GM19239 (cell line): Measurements from ENCODE around the gene TTLL6.

ENCODE experiments used
- DNase-seq: peaks from one replicate; pipeline ENCODE4 v3.0.0; 2011; ENCODE audit warnings: low spot score; ENCODE audit not compliant: insufficient read length
- FAIRE-seq: peaks from 2 replicates; lab custom pipeline; 2011; peaks lifted over from hg19 to GRCh38; lab: Jason Lieb, UNC

TTLL6 gene

DNA sequence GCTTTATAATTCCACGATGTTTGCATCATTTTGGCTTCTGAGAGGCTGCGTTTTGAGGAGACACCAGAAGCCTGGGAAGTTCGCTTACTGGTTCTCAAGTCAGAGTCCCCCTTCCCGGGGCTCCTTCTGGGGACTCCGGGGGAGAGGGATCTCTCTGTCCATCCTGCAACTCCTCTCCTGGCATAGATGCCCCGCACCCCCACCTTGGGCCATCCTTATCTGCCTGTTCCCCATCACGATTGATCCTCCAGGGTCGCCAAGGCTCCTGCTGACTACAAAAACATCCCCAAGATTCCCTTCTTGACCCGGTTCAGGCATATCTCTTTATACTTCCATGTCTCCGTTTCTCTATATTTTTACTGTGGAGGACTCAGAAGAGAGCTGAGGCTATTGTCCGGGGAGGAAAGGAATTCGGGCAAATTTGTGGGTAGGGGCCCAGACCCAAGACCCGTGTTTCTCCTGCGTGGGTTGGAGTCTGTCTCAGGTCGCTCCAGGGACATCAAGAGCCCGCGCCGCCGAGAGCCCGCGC is 70.0 kb downstream of the TTLL6 start:
- no peak for FAIRE-seq
- no peak for DNase-seq

DNA sequence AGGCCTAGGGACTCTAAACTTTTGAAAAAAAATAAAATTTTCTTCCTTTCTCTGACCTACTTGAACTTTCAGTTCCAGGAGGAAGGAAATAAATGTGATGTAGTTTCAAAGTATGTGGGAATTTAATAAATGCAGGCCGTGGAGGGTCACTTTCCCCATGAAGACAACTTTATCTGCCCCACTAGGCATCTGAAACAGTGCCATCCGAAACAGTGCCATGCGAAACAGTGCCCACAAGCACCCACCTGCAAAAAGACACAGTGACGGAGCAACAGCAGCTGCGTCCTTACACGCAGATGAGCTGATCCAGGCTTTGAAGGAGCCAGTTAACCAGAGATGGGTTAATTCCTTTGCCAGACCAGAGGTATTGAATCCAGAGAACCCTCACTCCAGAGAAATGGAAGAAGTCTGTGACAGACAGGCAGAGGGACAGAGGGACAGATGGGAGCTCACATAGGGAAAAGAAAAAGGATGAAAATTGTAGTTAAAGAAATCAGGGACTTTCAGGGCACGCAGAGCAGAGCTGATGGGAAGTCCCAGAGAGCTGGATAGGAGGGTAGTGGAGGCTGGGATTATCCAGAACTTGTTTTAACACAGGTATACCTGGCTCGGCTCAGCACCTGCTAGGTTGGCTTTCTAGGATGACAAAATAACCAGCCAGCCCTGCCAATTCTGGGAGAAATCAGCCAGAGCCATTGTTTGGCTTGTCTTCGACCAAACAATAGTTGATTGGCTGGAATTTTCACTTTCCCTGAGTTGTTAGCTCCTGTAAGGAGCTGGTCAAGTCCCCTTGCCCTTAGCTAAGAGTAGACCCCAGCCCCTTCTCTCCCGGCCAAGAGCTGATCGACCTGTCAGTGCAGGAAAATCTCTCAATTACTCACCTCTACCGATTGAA is 71.4 kb downstream of the TTLL6 start:
- no peak for FAIRE-seq
- DNase-seq, result no peak

DNA sequence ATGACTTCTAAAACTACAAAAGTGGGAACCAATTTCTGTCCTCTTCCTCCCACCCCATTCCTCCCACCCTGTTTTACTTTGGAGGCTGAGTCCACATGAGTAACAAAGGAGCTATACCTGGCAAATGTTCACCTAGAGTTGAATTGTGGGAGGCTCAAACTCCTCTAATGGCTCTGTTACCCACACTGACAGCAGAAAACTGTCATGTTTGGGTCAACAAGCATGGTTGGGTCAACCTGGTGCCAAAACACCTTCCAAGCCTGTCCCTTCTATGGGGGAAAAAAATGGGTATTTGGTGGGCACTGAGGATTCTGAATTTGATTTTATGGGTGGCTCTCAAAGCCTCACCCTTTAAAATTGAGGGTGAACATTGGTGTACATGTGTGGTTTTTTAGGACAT is 76.5 kb downstream of the TTLL6 start:
- DNase-seq (no peak), FAIRE-seq (no peak)

DNA sequence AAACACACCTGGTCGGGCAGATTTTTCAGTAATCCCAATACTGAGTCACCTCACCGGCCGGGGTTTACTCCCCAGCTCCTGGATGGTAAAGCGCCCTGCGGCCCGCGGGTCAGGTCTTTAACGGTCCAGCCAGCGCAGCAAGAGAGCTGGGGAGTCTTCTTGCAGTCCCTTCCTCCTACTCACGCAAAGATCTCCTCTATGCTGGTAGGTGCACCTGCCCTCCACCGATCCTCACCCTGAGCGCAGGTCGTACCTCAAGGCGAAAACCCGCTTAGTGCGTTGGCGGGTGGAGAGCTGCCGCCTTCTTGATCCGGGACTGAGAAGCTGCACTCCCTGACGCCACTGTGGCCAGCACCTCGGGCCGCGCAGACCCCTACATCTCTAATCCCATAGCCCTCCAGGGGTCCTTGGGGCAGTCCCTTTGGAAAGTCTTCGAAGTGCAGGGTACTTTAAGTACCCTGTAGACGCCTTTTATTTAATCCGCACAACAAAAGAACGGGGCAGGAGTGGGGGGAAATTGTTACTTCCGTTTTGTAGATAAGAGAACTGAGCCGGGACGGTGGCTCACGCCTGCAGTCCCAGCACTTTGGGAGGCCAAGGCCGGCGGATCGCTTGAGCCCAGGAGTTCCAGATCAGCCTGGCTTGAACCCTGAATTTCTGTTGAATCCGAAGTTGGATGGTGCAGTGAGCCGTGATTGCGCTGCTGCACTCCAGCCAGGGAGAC is 78.1 kb downstream of the TTLL6 start:
- FAIRE-seq (no peak), DNase-seq (no peak)

DNA sequence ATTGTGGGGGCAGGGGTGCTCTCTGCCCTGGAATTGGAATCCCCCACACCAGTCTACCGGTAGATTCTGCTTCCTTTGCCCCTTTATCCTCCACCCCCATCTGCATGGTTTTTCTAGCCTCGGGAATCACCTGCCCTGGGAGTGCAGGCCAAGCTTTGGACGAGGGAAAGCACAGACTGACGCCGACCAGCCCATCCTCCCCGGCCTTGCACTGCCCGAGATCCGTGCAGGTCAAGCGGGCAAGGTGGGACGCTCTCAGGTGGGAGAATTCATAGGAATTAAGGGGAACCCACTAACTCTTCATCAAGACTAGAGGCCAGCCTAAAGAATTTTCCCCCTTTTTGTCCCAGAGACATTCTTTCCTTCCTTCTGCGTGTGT is 78.6 kb downstream of the TTLL6 start:
- DNase-seq (no peak), FAIRE-seq (no peak)

DNA sequence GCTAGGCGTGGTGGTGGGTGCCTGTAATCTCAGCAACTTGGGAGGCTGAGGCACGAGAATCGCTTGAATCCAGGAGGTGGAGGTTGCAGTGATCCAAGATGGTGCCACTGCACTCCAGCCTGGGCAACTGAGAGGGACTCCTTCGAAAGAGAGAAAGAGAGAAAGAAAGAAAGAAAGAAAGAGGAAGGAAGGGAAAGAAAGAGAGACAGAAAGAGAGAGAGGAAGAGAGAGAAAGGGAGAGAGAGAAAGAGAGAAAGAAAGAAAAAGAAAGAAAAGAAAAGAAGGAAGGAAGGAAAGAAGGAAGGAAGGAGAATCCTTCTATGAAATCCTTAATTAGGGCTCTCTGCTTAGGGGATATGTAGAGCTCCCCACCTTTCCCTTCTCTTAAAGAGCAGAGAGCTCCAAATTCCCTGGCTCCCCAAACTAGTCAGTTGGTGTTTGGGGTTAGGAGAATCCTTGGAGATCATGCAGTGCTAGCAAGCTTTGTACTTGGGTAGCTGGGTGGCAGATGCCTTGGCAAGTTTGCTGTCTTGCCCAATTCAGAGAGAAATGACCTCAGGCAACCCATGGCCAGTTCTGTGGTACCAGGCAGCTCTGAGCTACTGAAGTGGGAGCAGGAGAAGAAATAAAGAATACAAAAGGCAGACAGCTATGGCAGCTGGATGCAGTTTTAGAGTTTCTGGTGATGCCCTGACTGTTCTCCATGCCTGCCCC is 79.5 kb downstream of the TTLL6 start:
- DNase-seq (no peak), FAIRE-seq (no peak)

DNA sequence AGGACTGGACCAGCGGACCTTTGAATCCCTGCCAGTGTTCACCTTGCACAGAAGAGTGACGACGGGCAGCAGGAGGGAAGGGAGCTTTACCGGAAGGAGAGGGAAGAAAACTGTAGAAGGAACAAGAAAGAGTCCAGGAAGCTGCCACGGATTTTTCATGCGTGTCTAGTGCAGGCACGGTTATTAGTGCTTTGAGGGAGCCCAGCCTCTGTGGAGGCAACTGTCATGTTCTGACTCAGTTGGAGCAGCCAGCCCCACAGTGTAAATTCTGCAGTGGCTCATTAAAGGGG is 82.0 kb downstream of the TTLL6 start:
- DNase-seq (no peak), FAIRE-seq (no peak)

DNA sequence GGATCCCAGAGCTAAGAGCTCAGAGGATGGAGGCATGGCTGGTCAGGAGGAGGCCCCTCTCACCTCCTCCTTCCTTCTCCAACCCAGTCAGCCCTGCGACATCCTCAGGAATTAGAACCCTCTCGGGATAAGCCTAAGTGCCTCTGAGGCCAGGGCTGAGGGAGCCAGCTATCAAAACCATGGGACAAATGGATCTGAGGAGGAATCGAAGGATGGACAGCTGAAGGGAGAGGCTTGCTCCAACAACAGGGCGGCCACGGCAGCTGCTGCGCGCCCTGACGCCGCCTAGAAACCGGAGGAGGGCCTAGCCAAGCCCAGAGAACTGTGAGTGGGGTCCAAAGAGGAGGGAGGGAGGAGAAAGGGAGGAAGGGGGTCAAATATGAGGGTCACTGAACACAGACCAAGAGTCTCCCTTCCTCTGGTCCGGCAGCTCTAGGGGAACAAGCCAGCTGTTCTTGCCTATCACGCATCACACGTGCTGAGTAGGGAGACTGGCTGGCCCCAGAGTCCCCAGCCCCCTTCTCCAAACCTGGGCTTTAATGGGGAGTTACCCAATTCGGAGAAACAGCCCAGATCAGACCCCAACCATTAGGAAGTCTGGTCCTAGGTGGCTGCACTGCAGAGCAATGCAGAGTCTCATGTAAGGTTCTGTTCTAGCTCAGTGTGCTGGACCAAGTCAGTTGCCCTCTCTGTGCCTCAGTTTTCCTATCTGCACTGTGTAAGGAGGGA is 82.5 kb downstream of the TTLL6 start:
- DNase-seq (no peak), FAIRE-seq (no peak)

DNA sequence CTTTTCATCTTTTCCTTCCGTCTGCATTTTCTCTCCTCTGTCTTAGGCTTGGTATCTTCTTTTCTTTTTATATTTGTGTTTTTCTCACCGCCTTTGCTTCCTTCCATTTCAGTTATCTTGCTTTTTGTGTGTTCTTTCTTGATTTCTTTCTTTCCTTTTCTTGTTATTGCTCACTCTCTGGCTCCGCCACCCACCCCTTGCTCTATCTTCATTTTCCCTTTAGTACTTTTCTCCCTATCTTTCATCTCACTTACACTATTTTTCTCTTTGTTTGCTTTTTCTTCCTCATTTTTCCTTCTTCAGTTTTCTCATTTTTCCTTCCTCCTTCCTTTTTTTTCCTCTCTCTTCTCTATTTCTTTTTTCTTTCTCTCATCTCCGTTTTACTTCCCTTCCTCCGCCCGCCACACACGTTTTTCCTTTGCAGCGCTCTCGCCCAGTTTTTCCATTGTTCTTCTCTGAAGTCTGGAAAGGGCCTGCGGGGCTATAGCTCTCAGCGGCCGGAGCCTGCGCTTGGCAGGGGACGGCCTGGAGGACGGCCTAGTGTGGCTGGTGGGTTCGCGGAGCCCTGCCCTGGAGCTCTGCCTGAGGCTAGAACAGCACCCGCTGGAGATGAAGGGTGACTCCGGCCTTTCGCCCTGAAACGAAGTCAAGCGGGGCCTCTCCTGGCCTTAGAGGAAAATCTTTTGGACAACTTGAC is 83.2 kb downstream of the TTLL6 start:
- FAIRE-seq, result no peak
- no peak for DNase-seq

DNA sequence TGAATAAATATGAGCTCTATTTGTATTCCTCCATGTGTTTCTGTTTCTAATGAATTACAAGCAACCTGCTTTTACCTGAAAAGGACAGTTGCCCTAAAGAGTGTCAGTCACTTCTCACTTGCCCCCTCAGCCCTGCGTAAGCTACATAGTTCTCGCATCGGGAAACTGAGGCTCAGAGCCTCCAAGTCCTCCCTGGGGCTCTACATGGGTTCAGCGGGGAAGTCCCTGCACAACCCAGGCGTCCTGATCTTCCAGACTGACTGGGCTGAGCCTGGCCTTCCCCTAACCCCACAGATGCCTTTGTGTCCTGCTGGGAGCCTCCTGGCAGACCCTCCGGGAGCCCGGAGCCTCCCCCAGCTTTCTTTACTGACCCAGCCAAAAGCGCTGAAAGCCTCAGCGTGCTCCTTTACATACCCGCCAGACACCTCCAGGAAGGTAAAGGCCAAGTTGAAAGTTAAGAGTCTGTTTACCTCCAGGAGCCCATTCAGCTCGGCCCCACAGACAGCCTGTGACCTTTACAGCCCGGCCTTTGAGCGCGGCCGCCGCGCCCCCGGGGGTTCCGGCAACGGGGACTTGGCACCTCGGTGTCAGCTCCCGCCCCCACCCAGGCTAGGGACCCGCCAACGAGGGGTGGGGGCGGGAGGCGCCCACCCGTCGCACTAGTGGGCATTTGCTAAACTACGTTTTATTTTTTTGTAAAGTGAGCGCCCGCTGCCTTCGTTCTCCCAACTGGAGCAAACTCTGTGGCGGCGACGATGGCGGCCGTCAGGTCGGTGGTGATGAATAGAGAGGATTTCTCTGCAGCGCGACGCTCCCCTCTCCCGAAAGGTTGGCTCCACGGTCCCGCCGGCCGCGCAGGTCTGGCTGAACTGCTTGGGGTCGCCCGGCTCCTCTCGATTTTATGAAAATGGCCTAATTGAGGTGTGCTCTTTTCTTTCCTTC is 84.1 kb downstream of the TTLL6 start:
- DNase-seq (no peak), FAIRE-seq (no peak)

DNA sequence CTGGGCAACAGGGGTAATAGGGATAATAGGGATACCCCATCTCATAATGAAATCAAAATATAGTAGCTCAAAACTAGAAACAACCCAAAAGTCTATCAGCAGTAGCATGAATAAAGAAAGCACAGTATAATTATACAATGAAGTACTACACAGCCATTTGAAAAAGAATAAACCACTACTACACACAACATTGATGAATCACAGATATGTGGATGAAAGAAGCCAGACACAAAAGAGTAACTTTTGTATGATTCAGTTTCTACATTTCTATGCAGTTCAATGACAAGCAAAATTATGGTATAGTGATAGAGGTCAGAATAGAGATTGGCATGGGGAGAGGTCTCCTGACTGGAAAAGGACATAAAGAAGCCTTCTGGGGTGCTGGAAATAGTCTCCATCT is 85.7 kb downstream of the TTLL6 start:
- FAIRE-seq, result no peak
- no peak for DNase-seq

DNA sequence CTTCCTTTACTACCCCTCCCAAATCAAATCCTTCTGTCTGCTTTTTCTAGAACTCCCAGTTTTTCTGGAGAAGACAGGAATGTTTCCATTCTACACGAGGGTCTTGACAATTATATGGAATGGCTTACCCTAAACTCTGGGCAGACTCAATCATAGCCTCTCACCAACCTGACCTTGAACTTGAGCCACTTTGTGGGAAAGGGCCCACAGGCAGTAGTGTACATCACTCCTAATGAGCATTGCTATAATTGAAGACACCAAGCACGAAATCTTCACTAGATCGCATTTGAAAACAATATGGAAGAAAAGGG is 86.8 kb downstream of the TTLL6 start:
- FAIRE-seq (no peak), DNase-seq (no peak)

DNA sequence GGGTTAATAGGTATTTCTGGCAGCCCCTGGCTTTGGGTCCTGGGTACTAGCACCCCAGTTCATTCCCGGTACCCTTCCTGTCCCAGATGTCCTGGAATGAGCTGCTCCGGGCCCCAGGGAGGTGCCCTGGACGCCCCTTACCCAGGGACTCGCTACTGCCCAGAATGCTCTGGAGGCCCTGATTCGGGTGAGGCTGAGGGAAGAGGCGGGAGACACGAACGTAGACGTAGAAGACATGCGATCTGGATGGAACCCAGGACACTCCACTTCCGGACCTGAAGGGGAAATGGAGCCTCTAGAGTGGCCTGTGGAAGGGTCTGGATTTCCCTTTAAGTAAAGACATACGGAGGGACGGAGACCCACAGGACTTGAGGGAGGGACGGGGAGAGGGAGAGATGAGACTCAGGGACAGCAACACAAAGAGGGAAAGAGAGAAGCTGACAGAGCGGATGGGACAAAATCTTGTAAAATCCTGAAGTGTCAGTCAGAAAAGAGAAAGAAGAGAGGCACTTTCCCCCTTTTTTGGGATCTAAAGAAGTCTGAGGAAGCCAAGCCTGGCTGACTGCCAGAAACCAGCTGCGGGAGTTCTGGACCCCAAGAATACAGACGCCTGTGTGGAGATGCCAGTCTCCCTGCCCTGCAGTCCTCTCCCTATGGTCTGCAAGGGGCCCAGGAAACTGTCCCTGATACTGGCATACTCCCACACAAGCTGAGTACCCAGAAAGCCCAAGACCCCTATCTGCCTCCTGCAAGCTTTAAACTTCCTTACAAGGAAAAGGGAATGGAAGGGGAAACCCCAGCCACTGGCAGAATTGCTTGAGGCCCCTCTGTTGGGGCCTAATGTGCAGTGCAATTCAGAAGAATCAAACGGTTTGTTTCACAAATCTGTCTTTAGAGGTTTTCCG is 87.4 kb downstream of the TTLL6 start:
- FAIRE-seq (no peak), DNase-seq (no peak)

DNA sequence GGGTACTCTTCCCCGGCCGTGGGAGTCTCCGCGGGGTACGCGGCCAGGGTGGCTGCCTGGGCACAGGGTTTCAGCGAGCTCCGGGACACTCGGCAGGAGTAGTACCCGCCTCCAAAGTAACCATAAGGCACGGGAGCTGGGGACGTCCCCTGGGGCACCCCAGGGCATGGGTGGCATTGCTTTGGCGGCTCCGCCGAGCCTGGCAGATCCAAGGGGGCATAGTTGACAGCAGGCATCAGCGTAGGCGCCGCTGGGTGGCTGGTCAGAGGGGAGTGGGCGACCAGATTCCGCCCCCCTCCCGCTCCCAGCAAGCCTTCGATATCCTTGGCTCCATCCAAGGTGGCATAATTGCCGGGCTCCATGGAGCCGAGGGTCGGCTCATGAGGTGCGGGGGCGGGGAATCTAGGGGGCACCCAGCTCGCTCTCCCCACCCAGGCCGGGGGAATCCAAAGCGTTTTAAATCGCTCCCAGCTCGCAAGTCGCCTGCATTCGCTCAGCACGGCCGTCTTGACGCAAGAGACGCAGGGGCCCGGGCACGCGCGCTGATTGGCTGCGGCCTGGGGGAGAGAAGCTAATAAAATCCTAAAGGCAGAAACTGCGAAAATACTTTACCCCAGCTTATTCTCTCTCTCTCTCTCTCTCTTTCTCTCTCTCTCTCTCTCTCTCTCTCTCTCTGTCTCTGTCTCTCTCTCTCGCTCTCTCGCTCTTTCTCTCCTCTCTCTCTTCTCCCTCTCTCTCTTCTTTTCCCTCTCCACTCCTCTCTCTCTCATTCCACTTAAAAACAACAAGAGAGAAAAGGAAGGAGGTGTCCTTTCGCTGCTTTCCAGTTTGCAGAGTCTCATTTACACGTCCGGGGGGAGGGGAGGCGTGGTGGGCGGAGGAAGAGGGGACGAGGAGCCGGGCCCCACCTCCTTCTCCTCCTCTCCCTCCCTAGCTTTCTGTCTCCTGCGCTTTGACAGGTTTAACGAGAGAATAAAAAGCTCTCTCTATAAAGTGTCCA is 88.5 kb downstream of the TTLL6 start, which contains the start of gene HOXB13:
TSS of gene HOXB13 (minus strand) at position 519 of the 1,000 bp plus-strand sequence. CDS start at position 362, 157 bp downstream.
- DNase-seq (no peak), FAIRE-seq (no peak)

DNA sequence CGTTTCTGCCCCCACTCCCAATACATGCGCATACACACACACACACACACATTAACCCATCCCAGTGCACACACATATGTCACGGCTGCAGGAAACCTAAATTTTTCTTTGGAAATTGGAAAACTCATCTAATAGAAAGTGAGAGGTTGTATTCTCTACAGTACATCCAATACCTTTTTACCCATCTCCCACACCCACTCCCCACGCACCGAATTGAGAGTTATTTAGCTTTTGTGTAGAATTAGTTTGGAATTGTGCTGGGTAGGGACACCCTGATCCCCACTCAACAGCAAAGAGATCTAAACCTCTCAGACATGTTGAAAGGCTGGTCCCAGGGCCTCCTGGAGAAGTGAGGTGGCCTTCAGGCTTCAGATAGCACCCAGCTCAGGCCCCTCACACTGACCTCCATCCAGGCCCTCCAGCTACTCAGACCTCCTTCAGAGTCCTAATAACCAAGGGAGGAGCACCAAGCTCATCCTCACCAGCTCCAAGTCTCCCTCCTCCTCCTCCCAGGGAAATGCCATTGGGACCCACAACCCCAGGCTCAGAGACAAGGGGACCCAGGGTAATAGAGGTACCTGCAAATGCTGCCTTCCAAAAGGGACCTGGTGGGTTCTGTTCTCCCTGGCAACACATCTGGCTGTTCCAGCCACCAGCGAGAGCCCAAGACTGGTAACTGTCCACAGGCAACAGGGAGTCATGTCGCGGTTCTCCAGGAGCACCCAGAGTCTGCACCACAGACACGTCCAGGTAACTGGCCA is 89.4 kb downstream of the TTLL6 start:
- FAIRE-seq, result no peak

DNA sequence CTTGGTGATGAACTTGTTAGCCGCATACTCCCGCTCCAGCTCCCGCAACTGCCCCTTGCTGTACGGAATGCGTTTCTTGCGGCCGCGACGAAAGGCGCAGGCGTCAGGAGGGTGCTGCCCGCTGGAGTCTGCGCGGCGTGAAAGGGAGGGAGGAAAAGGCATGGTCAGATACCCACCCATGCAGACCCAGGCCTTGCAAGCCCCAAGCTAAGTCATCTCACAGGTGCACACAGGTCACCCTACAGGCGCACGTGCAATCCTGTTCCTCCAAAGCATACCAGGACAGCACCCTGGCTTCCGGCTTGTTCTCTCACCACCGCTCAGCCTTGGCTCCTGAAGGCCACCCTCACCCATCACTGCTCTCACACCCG is 90.1 kb downstream of the TTLL6 start:
- FAIRE-seq (no peak), DNase-seq (no peak)

More for the DNA sequence above, 89.4 kb downstream of the TTLL6 start:
- no peak for DNase-seq
